AG04449 (cell line): ENCODE results near the gene MFGE8.

Experiments
- CTCF ChIA-PET: fragments of 350-600 bp; formaldehyde crosslinking; extraction: SDS; loops from one replicate; lab custom pipeline; 2021; ENCODE audit warnings: antibody characterized with exemption; lab: Yijun Ruan, JAX
- POLR2A ChIA-PET: fragments of 400-600, 350-600 bp; formaldehyde crosslinking; extraction: SDS; loops from one replicate; lab custom pipeline; 2020; ENCODE audit warnings: antibody characterized with exemption, inconsistent platforms; lab: Yijun Ruan, JAX
- DNase-seq: peaks from one replicate; pipeline ENCODE4 v3.0.0-alpha.2; 2010; ENCODE audit warnings: low read depth, low spot score
- H3K4me3 ChIP-seq: 2 replicates; pipeline ENCODE4 v1.5.1; 2011; ENCODE audit warnings: low read depth, mild to moderate bottlenecking, control low read depth, low read length
- TF ChIP-seq, protein P1 (sequence below): IDR thresholded peaks from one replicate; pipeline ENCODE4 v1.5.1; 2011; ENCODE audit warnings: mild to moderate bottlenecking, moderate library complexity, low read length, control low read depth, inconsistent platforms; ENCODE audit not compliant: insufficient read depth; ENCODE audit errors: missing control alignments

The MFGE8 gene, protein sequence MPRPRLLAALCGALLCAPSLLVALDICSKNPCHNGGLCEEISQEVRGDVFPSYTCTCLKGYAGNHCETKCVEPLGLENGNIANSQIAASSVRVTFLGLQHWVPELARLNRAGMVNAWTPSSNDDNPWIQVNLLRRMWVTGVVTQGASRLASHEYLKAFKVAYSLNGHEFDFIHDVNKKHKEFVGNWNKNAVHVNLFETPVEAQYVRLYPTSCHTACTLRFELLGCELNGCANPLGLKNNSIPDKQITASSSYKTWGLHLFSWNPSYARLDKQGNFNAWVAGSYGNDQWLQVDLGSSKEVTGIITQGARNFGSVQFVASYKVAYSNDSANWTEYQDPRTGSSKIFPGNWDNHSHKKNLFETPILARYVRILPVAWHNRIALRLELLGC

DNA sequence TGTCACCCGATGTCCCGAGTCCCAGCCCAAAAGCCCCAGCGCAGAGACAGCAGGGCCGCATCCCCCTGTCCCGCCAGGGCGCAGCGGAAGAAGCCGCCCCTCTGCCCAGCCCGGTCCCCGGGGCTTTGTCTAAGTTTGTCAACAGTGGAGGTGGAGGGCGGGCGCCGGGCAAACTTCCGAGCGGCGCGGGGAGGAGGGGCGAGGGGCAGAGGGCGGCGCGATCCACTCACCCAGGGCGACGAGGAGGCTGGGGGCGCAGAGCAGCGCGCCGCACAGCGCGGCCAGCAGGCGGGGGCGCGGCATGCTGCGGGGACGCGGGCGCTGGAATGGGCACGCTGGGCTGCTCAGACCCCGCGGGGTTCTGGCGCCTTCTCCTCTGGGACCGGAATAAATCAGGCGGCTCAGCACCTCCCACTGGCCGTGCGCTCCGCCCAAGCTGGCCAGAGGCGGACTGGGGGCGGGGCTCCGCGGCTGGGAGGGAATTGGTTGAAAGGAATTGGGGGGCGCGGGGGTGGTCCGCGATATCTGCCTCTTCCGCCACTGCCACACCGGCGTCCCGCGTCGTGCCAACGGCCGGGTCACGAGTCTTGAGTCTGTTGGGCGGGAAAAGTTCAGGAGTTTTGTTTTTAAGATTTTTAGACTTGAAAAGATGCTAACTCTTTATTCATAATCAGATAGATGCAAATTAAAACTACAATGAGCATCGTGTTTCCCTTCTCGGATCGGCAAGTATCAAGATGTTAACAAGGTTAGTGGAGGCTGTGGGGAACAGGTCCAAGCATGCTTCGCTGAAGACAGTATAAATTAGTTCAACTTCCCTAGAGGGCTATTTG, at the start of gene MFGE8:
Gene MFGE8, minus strand, starts transcription at position 363 of the 833 bp plus-strand sequence. Its CDS starts 60 bp downstream, at position 303.
- POLR2A ChIA-PET, result interaction anchor here (0.6 to 3.7 kb wide), 8 partner anchors 8 to 139 kb away, joined by 3 to 22 read pairs (median 5); no protein-coding TSS in a partner anchor
- no peak for DNase-seq
- CTCF ChIA-PET, result interaction anchor here (1.3 to 3.9 kb wide), 4 partner anchors 8 to 90 kb away, joined by 3 to 29 read pairs (median 11); no protein-coding TSS in a partner anchor
- TF ChIP-seq, protein P1, sequence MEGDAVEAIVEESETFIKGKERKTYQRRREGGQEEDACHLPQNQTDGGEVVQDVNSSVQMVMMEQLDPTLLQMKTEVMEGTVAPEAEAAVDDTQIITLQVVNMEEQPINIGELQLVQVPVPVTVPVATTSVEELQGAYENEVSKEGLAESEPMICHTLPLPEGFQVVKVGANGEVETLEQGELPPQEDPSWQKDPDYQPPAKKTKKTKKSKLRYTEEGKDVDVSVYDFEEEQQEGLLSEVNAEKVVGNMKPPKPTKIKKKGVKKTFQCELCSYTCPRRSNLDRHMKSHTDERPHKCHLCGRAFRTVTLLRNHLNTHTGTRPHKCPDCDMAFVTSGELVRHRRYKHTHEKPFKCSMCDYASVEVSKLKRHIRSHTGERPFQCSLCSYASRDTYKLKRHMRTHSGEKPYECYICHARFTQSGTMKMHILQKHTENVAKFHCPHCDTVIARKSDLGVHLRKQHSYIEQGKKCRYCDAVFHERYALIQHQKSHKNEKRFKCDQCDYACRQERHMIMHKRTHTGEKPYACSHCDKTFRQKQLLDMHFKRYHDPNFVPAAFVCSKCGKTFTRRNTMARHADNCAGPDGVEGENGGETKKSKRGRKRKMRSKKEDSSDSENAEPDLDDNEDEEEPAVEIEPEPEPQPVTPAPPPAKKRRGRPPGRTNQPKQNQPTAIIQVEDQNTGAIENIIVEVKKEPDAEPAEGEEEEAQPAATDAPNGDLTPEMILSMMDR, result peak; percentile 0
- peak within 1 kb of the TSS; percentile 65 for H3K4me3 ChIP-seq

DNA sequence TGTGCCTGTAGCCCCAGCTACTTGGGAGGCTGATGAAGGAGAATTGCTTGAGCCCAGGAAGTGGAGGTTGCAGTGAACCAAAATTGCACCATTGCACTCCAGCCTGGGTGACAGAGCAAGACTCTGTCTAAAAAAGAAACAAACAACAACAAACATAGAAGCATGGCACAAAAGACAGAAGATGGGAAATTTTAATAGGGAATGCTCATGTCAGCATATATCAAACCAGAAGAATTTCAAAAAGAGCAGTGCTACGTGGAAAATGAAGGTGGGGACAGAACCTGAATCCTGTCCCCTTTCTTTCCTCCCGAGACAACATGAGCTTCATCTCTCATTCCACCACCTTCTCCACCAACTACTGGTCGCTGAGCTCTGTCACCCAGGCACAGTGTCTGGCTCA, 46.3 kb upstream of the MFGE8 start:
- H3K4me3 ChIP-seq, result no peak overlapping the region
- ChIA-PET CTCF (no interaction called here), POLR2A (no interaction called here)
- TF ChIP-seq, protein P1, result no peak
- no peak for DNase-seq

DNA sequence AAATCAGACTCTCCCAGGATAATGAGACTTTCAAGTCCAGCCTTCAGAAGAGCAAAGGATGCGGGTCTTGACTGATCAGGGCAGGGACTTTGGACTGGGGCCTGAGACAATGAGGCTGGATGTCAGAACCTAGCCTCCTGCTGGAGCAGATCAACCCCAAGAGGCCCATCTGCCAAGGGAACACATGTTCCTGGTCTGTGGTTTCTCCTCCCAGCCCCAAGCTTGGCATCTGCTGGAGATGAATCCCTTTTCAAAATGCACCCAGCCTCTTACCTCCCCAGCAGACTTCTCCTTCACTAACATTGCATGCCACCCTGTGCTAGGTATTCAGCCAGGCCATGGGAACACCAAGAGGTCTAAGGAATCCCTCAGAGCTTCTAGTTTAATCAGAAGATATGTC, 43.7 kb upstream of the MFGE8 start:
- DNase-seq, result no peak
- no peak overlapping the region for H3K4me3 ChIP-seq
- TF ChIP-seq, protein P1, result no peak
- ChIA-PET CTCF (no interaction called here), POLR2A (no interaction called here)

DNA sequence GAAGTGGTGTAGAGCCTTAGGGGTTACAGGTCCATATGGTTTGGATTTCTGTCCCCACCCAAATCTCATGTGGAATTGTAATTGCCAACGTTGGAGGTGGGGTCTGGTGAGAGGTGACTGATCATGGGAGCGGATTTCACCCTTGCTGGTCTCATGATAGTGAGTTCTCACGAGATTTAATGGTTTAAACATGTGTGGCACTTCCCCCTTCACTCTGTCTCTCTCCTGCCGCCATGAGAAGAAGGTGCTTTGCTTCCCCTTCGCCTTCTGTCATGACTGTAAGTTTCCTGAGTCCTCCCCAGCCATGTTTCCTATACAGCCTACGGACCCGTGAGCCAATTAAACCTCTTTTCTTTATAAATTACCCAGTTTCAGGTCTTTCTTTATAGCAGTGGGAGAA, 43.1 kb upstream of the MFGE8 start:
- POLR2A ChIA-PET, result no interaction called here
- no peak overlapping the region for H3K4me3 ChIP-seq
- TF ChIP-seq, protein P1, result no peak
- no peak for DNase-seq
- CTCF ChIA-PET, result no interaction called here

DNA sequence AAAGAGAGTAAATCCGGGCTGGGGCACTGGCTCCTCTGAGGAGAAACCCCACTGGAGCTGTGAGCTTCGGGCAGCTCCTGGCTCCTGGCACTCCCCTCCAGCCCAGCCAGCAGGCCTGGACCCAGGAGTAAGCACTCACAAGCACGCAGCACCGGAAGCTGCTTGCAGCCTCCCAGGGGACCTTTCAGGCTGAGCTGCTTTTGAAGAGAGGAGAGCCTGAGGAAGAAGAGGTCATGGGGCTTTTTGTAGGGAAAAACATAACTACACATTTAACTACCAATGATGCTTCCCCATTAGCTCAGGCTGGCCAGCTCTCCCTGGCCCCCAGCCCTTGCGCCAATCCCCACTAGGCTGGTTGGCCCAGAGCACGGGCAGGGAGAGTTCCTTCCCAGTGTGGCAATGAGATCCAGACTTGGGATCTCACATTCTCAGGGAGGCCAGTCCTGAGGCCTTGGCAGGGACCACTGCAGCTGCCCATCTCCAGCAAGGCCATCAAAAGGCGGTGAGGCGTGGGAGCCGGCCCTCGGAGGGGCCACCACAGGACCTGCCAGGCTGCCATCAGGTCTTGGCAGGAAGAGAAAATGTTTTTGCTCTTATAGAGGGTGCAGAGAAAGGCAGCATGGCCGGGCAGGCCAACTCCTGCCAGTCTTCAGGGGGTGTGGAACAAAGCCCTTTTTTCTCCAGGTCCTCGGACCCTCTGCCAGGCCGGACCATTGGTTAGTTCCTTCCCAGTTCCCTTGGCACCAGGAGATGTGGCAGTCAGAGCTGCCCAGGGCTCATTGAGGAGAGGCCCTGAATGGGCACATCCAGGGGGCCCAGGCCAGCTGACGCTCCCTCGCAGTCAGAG, 41.5 kb upstream of the MFGE8 start:
- TF ChIP-seq, protein P1, result no peak
- no peak overlapping the region for H3K4me3 ChIP-seq
- ChIA-PET CTCF (no interaction called here), POLR2A (no interaction called here)
- DNase-seq, result peak; percentile 23
